Right lobe of liver (tissue), 4 donors: ENCODE data around the gene OSBPL2.

ENCODE experiments used
- POLR2A ChIP-seq: fragments of 450-650 bp; IDR thresholded peaks from one replicate; pipeline ENCODE4 v1.6.1; 2017; ENCODE audit warnings: antibody characterized with exemption, mild to moderate bottlenecking
- TF ChIP-seq, protein P1 (sequence below), 4 donors: fragments of 200-600 bp in 3 of 4; fragments of 450-650 bp in 1 of 4; IDR thresholded peaks; one replicate each; pipeline versions ENCODE4 v1.5.1 to v1.8.0; 2016 to 2022; ENCODE audit warnings: antibody characterized with exemption in 4 of 4, mild to moderate bottlenecking in 2 of 4
- donor health status: DM: no; HTN: no; CAD: no.
- donor health status: DM: no; HTN: no; CAD: no.
- donor health status: DM: no; HTN: yes; CAD: no.

DNA sequence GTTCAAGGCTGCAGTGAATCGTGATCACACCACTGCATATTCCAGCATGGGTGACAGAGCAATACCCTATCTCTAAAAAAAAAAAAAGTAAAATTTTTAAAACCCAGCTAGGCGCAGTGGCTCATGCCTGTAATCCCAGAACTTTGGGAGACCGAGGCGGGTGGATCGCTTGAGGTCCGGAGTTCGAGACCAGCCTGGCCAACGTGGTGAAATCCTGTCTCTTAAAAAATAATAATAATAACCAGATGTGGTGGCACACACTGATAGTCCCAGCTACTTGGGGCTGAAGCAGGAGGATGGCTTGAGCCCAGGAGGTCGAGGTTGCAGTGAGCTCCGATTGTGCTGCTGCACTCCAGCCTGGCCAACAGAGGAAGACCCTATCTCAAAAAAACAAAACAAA lies 42.0 kb upstream of the OSBPL2 start:
- TF ChIP-seq, protein P1, sequence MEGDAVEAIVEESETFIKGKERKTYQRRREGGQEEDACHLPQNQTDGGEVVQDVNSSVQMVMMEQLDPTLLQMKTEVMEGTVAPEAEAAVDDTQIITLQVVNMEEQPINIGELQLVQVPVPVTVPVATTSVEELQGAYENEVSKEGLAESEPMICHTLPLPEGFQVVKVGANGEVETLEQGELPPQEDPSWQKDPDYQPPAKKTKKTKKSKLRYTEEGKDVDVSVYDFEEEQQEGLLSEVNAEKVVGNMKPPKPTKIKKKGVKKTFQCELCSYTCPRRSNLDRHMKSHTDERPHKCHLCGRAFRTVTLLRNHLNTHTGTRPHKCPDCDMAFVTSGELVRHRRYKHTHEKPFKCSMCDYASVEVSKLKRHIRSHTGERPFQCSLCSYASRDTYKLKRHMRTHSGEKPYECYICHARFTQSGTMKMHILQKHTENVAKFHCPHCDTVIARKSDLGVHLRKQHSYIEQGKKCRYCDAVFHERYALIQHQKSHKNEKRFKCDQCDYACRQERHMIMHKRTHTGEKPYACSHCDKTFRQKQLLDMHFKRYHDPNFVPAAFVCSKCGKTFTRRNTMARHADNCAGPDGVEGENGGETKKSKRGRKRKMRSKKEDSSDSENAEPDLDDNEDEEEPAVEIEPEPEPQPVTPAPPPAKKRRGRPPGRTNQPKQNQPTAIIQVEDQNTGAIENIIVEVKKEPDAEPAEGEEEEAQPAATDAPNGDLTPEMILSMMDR (IDR thresholded peaks at IDR 0.05) = no peak
- no peak for TF ChIP-seq POLR2A
